ENCODE results near the gene NOVA2.

DNA sequence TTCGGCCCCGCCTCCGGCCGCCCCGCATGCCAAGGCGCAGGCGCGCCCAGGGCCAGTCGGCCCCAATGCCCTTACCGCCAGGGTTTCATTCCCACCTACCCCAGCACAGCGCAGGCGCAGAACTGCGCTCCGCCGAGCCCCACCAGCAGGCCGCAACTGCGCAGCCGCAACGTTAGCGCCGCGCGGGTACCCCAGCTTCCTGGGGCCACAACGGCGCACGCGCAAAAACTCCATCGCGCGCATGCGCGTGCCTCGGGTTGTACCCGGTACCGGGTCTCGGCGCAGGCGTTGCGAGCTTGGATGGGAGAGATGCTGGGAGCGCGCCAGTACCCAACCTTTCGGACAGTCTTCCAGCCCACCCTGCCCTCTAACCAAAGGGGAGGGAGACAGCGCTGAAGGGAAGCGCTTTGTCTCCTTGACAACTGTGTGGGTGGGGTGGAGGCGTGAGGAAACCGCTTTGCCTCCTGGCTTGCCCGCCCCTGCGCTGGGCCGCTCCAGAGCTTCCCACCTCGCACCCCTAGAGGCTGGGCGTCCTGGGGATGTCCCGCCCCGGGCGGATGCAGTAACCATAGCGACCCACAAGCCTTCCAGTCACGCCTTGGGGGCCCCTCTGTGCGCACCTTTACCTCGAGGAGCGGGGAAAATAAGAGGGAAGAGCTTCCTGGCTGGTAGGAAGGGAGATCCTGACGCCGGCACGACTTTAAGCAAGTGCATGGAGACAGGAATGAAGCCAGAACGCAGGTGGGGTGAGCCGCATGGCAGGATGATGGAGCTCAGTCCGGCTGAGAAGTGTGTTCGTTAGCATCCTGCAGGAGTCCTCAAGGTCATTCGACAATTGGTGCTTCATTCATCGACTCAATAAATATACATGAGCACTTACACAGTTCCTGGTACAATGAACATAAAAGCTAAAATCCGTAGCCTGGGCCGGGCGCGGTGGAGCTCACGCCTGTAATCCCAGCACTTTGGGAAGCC lies 70.7 kb downstream of the NOVA2 start:
- no peak for TF ChIP-seq KAT8 (IDR thresholded peaks at IDR 0.05; ENCODE audit: low read depth)
- peak; percentile 99 for TF ChIP-seq MEIS2 (IDR thresholded peaks at IDR 0.05; ENCODE audit: partially characterized antibody)
- no peak for TF ChIP-seq RNF2 (IDR thresholded peaks at IDR 0.05)
- no peak for TF ChIP-seq HOXB6 (CRISPR knock-in tag; IDR thresholded peaks at IDR 0.05; ENCODE audit: borderline replicate concordance)
- no peak for TF ChIP-seq ZNF282 (CRISPR knock-in tag; IDR thresholded peaks at IDR 0.05)
- no peak for TF ChIP-seq TARDBP (IDR thresholded peaks at IDR 0.05)
